Ecto neural progenitor cell (in vitro differentiated cells): Measurements from ENCODE around the gene CNR1.

Source experiments
- DNase-seq: peaks from one replicate; pipeline ENCODE4 v3.0.0-alpha.2; 2018; ENCODE audit warnings: low spot score

CNR1 gene

GRCh38 chr6:88143421-88144157, 22.6 kb downstream of the CNR1 start:
- DNase-seq, result no peak

DNA sequence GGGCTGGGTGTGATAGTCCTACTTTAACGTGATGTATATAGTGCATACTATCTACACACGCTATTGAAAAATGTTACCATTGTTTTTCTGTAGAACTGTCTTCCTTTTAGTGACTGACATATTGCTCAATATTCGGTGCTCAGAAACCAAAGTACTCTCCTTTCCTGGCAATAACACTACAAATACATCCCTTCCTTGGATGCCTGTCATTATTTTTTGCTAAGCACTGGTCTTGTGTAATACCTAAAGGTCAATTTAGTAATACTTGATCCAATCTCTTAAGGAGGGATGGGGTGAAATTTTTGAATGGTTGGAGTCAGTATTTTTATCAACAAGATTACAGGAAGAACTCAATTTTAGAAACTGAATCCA, 23.9 kb downstream of the CNR1 start:
- no peak for DNase-seq

GRCh38 chr6:88141561-88142296, 24.4 kb downstream of the CNR1 start:
- no peak for DNase-seq

- DNase-seq, result no peak
Observed at GRCh38 chr6:88137915-88138314, 28.2 kb downstream of the CNR1 start.

DNA sequence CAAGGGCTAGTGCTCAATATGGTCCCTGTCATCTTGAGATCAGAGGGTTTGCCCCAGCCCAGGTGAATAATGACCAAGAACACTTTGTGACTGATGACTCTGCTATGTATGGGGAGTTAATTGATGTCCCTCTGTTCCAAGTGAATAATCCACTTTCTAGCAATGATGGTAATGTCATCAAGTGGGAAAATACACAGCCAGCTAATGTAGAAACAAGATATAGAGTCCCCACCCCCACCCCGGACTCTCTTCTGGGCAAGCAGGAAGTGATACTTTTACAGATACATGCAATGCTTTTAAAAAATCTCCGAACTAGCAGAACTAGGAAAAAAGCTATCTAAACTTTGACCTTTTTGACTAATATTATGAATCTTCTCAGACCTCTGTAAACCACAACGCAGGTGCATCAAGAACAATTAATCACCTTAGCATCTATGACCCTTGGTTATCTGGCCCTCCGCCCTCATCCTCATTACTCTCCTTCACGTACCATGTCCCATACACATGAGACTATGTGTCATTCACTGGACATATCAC, 30.5 kb downstream of the CNR1 start:
- no peak for DNase-seq

GRCh38 chr6:88134575-88134974, 31.6 kb downstream of the CNR1 start:
- DNase-seq, result no peak

DNA sequence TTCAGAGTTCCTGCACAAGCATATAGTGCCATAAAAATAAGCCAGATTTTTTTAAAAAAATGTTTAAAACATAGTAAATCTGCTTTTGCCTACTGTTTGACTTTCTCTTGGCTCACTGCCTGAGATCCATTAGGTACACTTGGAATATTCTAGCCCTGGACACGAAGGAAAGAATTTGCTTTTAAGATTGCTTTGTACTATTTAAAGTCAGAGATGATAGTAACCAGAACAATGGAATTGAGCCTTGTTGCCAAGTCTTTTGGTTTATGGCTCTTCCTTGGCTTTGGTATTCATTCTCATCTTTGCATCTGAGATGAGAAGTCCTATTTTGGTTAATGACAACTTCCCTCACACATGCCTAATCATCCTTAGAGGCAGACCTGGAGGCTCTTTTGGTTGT, 32.4 kb downstream of the CNR1 start:
- DNase-seq, result no peak

- DNase-seq, result no peak
Observed at GRCh38 chr6:88124925-88125557, 41.1 kb downstream of the CNR1 start.

DNA sequence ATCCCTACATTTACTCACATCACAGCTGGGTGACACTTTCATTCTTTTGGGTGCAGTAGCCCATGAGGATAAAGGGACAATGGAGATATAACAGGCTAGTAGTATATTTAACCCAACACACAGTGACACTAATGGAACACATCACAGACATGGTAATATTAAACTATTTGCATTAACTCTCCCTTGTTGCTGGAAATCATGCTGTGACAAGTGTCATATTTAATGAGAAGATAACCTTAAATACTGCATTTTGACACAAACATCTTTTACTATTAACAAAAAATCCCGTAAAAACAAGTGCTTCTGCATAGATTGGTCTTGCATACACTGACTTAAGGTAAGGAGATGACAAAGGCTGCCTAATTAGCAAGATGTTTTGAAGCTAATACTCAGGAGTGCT, 45.5 kb downstream of the CNR1 start:
- no peak for DNase-seq

- no peak for DNase-seq
Observed at GRCh38 chr6:88119769-88120168, 46.4 kb downstream of the CNR1 start.

DNA sequence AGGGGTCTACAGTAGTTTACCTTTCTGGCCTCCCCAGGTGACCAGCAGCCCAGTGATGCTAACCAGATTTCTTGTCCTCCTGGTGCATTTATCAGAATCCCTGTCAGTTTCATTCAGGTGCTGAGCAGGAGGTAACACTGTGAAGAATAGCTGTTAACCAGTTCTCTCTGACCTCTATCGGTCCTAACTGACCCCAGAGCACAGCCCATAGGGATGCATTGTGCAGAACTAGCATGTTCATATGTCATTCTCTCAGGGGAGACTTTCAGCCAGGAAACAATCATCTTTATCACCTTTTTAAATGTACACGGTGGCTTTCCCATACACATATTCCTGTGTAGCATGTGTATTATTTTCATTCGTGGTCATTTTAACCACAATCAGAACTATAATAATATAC, 49.9 kb downstream of the CNR1 start:
- no peak for DNase-seq

GRCh38 chr6:88115307-88115706, 50.8 kb downstream of the CNR1 start:
- no peak for DNase-seq

GRCh38 chr6:88114838-88115237, 51.3 kb downstream of the CNR1 start:
- DNase-seq, result no peak

GRCh38 chr6:88111991-88112390, 54.2 kb downstream of the CNR1 start:
- no peak for DNase-seq

GRCh38 chr6:88107241-88107640, 58.9 kb downstream of the CNR1 start:
- DNase-seq, result no peak

DNA sequence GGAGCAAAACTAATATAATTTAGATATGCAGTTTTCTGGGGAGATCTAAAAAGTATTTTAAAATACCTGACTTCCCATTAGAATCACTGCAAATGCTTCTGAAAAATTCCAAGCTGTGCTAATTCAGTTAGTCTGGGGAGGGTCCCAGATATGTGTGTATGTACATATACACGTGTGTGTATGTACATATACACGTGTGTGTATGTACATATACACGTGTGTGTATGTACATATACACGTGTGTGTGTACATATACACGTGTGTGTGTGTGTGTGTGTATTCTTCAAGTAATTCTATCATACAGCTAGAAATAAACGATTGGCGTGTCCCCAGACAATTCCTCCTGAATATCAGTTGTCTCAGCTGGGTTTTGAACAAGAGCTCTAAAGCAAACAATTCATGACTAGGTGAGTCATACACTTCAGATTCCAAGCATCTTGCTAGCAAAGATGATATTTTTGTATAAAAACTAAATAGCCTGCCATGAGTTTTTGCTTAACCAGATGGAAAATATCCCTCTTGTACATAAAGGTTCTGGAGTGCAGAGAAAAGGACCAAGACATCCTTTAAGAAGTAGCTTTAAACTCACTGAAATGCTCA, 60.3 kb downstream of the CNR1 start:
- no peak for DNase-seq
